Sciatic nerve (tissue), 2 donors: Measurements from ENCODE around the gene MKKS. TPM values are rescaled to one million over a fixed set of nuclear protein-coding genes. Genes with fewer than 3 reads are reported as not detected.
"Not testable (repeated sequence)": the region's sequence is repeated elsewhere in the genome, so short reads cannot be mapped to it uniquely, and the experiment has no call there.

ENCODE experiments used
- ATAC-seq: fragments of 200-7000 bp; cut with Tn5 transposase; one replicate; pipeline ENCODE4 v1.9.1; 2020; ENCODE audit warnings: mild to moderate bottlenecking, moderate library complexity
- DNase-seq: peaks from one replicate; pipeline ENCODE4 v3.0.0-alpha.2; 2020; ENCODE audit warnings: low spot score
- intact Hi-C: fragments of 100-400 bp; cut with DNase I; formaldehyde crosslinking; loops from one replicate; pipeline ENCODE4 v1.14.2; 2022
- total RNA-seq: library from RNA; stranded (reverse); fragmentation: NEBNext Ultra II Directional; extraction: Animal tissue kit (Norgen Biotek cat#: 25700); gene quantifications from one replicate; pipeline ENCODE4 v1.2.1, GENCODE V29; 2021
- donor health status: DM: no; HTN: no; CAD: no.
- donor health status: DM: no; HTN: no; CAD: no.

MKKS gene
- total RNA-seq, 1 donor from 2014 or later = 15.0 TPM

DNA sequence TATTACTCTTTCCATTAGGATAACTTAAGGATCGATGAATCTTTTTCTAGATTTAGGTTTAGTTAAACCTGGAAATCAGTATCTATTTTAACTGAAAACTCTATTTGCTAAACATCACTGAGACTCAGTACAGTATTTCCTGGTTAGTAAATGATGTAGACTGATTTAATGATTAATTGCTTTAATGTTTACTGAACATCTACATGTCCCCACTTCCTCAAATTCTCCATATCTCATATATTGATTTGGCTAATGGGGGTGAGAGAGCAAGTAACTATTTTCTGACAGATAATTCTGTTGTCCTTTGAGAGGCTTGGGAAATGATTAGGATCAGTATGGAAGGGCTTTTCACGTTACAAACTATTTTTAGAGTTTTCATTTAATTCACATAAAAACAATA is 10.3 kb downstream of the MKKS start:
- intact Hi-C loops = no loop called here
- DNase-seq (no peak), ATAC-seq (no peak)

DNA sequence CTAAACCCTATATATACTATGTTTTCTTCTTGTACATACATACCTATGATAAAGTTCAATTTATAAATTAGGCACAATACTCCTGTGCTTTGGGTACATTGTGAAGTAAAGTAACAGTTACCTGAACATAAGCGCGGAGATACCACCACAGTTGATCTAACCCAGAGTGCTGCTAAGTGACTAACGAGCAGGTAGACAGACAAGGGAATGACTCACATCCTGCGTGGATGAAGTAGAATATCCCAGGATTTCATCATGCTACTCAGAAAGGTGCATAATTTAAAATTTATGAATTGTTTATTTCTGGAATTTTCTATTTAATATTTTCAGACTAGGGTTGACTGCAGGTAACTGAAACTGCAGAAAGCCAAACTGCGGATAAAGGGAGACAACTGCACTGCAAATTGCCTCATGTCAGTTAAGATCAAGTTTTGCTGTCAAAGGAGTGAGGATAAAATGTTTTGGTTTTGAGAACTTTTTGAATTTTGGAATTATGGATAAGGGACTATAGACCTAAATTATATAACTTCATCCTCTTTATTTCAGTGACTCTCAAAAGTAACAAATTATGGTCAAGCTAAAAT is 14.4 kb downstream of the MKKS start:
- ATAC-seq = no peak
- intact Hi-C loops = no loop called here

DNA sequence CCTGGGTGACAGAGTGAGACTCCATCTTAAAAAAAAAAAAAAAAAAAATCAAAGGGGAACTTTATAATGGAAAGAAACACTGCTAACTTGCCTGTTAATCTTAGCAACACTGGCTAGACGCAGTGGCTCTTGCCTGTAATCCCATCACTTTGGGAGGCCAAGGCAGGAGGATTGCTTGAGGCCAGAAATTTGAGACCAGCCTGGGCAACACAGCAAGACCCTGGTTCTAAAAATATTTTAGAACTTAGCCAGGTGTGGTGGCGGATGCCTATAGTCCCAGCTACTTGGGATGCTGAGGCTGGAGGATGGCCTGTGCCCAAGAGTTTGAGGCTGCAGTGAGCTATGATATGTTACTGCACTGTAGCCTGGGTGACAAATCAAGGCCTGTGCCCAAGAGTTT is 16.8 kb downstream of the MKKS start:
- DNase-seq, intact Hi-C loops, ATAC-seq: not testable (repeated sequence)

More for the DNA sequence above, 14.4 kb downstream of the MKKS start:
- DNase-seq = no peak

DNA sequence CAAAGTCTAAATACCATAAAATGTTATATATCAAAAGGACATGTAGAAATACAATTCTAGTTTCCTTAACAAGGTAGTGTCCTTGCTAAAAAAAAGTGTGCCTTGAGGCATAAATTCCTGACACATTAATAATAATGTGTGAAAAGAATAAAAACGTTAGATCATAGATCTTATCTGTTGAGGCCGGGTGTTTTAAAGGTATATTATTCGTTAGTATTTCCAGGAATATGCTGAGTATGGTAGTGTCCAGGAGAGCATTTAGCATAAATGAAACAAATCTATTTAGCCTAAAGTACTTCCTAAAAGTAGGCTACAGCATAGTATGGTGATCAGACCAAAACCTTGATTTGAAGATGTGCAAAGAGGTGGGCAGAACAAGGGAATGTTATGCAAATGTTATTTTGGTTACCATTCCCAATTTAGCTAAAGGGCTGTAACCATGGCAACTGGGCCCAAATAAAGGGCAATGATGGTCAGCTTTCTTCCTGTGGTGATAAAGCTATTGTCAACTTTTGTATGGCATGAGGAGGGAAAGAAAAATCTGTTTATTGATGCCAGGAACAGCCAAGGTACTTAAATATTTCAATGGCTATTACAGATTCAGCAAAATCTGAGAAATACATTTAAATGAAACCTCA is 18.9 kb downstream of the MKKS start:
- DNase-seq = no peak
- no peak for ATAC-seq
- intact Hi-C loops = no loop called here

DNA sequence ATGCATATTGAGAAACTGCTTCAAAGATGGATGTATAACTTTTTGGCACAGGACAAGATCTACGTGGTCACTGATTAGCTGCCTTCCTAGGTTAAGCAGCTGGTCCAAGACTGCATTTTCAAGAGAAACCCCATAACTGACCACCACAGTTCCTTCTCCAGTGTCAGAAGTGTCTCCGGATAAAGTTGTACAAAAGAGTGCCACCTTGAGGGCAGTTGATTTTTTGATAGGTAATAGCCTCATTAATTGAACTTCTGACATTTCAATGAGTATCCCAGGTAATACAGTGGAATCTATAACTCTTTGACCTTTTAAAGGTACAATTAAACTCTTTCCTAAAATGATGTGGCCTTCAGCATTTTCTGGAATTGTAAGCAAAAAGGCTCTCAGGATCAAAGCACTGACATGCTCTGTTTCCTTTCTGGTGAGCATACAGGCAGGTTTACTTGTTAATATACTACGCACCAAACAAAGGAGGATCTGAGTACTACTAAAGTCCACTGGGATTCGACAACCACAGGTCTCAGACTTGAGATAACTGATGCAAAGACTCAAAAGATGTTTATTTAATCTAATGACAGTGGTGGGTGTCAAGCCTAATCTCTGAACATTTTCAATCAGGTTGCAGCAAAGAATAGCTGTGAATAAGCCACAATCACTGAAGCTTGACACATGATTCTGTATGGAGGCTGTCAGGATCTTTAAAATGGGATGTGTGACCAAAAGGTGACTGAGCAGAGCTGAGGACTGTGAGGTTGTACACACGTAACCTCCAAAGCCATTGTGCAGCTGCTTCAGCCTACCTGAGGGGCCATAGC is 21.2 kb downstream of the MKKS start:
- DNase-seq (no peak), ATAC-seq (no peak)
- intact Hi-C loops = no loop called here

DNA sequence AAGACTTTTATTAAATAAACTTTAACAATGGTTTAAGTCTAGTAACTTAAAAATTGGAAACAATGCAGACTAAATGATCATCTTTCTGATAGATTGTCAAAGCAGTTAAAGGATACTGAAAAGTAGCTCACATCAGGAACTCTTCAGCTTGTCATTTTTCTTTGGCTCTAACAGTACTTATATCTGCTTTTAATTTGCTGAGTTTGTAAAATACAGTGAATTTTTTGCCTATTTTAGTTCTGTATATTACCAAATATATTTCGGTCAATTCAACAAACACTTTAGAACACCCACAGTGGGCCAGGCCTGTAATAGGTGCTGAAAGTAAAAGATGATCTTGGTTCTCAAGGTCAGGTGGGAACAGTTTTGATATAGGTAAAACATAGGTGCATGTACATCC is 22.3 kb downstream of the MKKS start:
- ATAC-seq (no peak), DNase-seq (no peak)
- intact Hi-C loops = no loop called here

DNA sequence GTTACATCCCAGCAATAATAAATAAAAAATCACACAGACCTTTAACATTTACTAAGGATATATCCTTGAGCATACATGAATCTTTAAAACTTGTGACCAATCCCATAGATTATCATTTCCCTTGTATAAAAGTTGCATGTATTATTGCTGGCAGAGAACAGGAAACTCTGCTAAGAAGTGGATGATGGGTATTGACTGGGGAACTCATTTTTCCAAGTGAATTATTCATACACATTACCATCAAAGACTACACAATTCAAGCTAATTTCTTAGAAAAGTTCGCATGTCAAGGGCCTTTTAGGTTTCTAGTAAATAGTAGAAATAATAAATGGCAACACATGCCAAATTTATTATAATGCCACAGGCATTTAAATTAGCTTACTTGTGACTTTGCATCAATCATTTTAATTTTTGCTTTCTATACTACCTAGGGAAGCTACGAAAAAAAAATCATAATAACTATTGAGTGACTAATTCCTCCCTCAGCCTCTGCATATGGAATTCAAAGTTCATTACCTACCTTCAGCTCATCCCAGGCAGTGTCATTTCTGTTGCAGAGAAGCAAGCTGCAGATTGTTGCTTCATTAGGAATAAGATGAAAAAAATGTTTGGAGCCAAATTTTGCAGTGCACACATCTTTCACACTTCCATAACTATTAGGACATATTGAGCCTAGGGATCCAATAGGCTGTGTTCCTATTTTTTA is 25.8 kb downstream of the MKKS start:
- ATAC-seq = no peak
- DNase-seq = no peak
- intact Hi-C loops = no loop called here

DNA sequence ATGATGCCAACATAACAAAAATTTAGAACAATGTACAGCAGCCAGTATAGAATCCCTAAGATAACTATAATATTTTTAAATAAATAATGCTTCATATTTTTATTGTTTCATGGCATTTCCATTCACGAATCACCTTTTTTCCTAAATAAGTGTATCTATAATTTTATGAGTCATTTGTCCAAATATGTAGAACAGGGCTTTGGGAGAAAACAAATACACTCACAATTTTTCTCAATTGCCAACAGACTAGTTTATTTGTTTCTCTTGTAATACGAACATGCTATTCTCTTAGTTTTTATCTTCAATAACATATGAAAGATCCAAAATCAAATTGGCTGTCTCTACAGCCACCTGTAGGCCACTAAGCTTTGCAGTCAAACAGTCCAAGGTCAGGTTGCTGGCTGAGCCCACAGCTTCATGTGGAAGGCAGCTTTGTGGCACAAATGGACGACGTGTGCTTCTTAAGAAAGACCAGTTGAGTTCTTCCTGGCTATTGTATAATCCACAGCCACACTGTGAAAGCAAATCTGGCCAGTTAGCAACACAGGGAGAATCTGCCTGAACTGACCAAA is 29.0 kb downstream of the MKKS start:
- no peak for ATAC-seq
- DNase-seq = no peak
- intact Hi-C loops = no loop called here

DNA sequence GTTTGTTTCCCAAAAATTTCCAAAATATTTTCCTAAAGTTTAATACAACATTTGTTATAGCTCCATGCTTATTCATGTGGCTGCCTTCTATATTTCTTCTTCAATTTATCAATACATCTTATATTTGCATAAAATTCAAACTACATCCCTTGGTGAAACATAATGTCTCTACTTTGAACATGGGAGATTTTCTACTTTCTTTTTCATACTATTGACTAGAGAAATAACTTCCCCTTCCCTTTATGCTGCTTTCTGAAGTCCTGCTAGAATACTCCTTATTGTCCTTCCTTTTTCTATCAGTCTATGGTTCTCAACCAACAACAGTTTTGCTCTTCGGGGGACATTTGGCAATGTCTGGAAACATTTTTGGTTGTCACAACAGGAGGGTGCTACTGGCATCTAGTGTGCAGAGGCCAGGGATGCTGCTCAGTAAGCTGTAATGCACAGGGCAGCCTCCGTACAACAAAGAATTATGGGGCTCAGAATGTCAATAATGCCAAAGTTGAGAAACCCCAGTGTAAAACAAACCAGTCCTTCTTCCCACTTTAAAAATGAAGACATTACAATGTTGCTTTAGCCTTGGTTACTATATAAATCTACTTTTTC is 29.9 kb downstream of the MKKS start:
- intact Hi-C loops = no loop called here
- DNase-seq (no peak), ATAC-seq (no peak)

DNA sequence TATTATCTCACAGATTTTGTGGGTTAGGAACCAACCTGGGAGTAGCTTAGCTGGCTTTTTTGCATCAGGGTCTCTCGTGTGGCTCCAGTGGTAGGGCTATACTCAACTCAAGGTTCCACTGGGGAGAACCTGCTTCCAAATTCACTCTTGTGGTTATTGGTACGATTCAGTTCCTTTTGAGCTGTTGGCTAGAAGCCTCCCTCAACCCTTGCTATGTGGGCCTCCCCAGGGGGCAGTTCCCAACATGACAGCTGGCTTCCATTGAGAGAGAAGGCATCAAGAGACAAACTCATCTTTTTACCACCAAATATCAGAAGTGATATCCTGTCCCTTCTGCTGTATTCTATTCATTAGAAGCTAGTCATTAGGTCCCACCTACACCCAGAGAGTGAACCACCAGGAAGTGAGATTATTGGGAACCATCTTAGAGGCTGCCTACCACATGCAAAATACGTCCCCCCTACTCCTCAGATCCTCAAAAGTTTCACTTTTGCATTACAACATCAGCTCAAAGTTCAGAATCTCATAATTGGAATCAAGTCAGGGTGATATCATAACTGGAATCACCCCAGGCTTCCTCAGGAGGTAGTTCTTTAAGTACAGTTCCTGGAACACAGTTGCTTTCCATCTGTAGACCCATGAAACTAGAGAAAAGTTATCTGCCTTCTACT is 30.9 kb downstream of the MKKS start:
- intact Hi-C loops = no loop called here
- no peak for DNase-seq
- ATAC-seq = no peak

DNA sequence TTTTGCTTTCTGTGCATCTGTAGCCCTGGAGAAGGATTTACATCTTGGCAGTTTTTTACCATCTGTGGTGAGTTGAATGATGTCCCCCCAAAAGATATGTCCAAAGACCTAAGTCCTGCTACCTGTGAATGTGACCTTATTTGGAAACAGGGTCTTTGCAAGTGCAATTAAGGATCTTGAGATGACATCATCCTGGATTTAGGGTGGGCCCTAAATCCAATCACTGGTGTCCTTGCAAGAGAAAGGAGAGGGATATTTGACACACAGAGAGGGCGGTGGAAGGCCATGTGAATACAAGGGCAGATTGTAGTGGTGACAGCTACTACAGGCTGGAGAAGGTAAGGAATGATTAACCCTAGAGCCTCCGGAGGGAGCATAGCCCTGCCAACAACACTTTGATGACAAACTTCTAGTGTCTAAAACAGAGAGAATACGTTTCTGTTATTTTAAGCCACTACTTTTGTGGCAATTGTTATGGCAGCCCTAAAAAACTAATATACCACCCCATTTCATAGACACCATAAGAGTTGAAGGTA is 35.1 kb downstream of the MKKS start:
- intact Hi-C loops = no loop called here
- no peak for DNase-seq

DNA sequence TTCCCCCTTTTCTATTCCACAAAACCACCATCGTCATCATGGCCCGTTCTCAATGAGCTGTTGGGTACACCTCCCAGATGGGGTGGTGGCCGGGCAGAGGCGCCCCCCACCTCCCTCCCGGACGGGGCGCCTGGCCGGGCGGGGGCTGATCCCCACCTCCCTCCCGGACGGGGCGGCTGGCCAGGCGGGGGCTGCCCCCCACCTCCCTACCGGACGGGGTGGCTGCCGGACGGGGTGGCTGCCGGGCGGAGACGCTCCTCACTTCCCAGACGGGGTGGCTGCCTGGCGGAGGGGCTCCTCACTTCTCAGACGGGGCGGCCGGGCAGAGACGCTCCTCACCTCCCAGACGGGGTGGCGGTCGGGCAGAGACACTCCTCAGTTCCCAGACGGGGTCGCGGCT is 39.3 kb downstream of the MKKS start:
- intact Hi-C loops, DNase-seq, ATAC-seq: not testable (repeated sequence)

More for the DNA sequence above, 35.1 kb downstream of the MKKS start:
- no peak for ATAC-seq

DNA sequence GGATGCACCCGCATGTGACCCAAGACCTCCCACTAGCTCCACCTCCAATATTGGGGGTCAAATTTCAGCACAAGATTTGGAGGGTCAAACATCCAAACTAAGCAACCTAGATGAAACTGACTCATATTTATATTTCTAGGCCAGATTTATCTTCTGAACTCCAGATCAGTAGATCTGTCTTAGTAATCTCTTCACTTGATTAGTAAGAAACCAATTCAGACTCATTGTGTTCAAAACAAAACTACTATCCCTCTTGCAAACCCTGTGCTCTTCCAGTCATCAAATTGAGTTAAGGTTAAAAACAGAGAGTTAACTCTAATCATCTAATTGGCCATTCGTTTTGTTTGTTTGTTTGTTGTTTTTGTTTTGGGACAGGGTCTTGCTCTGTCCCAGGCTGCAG is 43.3 kb downstream of the MKKS start:
- DNase-seq (no peak), ATAC-seq (no peak)
- intact Hi-C loops = no loop called here

DNA sequence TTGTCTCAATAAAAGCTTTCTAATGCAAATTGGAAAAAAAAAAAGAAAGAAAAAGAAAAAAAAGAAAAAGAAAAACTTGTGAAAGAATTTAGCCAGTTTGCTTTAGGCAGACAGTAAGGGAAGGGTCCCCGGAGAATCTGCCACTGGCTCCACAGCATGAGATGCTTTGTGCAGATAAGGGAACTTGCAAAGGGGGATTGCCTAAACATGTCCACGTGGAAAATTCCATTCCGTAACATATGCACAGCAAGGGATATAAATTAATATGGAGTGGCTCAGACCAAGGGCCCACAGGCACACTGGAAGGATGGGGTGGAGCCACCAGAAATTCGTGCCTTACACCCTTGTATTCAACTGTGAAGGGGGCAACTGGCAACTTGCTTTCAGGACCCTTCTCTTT is 45.4 kb downstream of the MKKS start:
- ATAC-seq (no peak), DNase-seq (no peak)
- intact Hi-C loops = no loop called here

DNA sequence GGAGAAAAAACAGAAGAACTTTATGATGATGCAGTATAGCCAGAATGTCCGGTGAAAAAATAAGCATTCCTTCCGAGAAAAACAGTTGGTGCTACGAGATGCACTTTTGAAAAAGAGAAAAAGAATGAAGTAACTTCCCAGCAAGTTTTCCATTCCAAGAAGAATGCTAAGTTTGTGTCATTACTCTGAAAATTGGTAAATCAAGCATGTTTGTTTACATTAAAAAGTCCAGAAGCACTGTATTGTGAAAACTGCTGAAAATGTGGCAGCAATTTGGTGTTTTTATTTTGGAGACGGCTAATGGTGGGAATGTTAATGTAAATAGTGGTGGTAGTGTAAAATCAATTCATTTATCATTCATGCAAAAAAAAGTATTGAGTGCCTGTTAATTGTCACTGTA is 46.3 kb downstream of the MKKS start:
- no peak for ATAC-seq
- DNase-seq = no peak
- intact Hi-C loops = no loop called here

DNA sequence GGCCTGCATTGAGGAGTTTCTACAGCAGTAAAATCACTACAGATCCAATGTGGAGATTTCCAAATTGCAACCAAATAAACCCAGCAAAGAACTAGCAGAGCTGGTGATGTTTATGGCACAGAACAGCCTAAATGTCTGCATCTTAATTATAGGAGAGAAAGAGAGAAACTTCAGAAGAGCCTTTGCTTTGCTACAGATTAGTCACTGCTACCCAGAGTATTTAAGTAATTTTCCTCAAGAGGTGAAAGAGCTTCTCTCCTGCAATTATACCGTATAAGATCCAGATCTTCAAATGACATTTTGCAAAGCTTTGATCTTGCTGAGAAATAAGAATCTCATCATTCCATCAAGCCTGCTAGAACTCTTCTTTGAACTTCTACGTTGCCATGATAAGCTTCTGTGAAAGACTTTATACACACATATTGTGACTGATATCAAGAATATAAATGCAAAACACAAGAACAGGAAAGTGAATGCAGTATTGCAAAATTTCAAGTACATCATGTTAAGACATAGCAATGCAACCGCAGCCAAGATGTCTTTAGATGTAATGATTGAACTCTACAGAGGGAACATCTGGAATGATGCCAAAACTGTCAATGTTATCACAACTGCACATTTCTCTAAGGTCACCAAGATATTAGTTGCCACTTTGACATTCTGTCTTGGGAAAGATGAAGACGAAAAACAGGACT is 48.0 kb downstream of the MKKS start:
- DNase-seq (no peak), ATAC-seq (no peak)
- intact Hi-C loops = no loop called here

DNA sequence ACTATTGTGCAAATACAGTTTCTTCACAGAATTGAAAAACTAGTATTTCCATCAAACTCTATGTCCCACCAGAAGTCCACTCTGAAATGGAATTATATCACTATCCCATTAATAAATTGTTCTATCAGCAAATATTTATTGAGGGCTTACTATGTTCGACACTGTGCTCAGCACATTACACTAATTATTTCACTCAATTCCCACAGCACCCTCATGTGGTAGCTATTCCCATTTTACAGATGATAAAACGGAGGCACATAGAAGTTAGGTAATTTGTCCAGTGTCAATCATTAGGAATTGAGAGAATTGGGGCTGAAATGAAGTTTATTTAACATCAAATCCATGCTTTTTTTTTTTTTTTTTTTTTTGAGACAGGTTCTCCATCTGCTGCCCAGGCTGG is 52.5 kb downstream of the MKKS start:
- intact Hi-C loops = no loop called here
- no peak for DNase-seq
- ATAC-seq = no peak

DNA sequence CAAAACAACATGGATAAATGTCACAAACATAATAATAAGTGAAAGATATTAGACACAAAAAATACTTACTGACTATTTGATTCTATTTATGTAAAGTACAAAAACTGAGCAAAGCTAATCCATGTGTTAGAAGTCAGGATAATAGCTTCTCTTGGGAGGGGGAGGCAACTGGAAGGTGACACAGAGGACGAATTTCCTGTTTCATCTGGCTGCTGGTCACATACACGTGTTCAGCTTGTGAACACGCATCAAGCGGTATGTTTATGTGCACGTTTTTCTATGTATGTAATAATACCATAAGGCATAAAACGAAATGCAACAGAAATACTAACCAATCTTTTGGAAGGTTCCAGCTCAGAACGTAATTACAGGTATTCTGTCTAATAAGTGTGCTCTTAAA is 54.3 kb downstream of the MKKS start:
- ATAC-seq = no peak

More for the DNA sequence above, 54.3 kb downstream of the MKKS start:
- no peak for DNase-seq
- intact Hi-C loops = no loop called here
